GM12892 (cell line): Measurements from ENCODE around the gene TEX55.

Experiments used
- POLR2A ChIP-seq: IDR thresholded peaks from 2 replicates; pipeline ENCODE4 v1.6.1; 2011; ENCODE audit warnings: low read depth, low read length, control low read depth
- POLR2AphosphoS5 ChIP-seq: IDR thresholded peaks from 2 replicates; pipeline ENCODE4 v1.6.1; 2011; ENCODE audit warnings: low read depth, low read length, control low read depth
- TAF1 ChIP-seq: IDR thresholded peaks from 2 replicates; pipeline ENCODE4 v1.6.1; 2011; ENCODE audit warnings: low read depth, mild to moderate bottlenecking, control low read depth, low read length, borderline replicate concordance

DNA sequence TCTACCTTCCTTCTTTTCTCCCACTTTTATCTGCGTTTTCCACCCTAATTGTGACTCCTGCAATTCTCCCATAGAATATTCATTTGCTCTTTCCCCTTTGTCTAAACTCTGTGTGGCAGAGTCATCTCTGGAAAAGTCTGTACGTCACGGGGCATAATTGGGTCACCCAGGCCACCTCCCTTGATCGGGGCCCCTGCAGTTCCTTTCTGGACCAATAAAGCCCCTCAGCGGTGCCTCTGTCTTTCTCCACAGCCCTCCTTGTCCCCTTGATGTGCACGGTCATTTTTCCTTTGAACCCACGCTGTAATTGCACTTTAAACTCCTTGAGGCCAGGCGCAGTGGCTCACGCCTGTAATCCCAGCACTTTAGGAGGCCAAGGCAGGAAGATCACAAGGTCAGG lies 38.1 kb downstream of the TEX55 start:
- TF ChIP-seq POLR2AphosphoS5 (no peak), TAF1 (no peak), POLR2A (no peak)
